ENCODE results near the gene HIVEP2.

HIVEP2 gene

GRCh38 chr6:142820338-142821051 lies 124.5 kb downstream of the HIVEP2 start:
- DNase-seq (ENCODE audit: low spot score) = no peak

GRCh38 chr6:142819603-142820337 lies 125.2 kb downstream of the HIVEP2 start:
- no peak for DNase-seq (ENCODE audit: low spot score)

- DNase-seq (ENCODE audit: low spot score) = no peak
Measured at GRCh38 chr6:142816486-142816885, 128.5 kb downstream of the HIVEP2 start.

- DNase-seq (ENCODE audit: low spot score) = no peak
Measured at GRCh38 chr6:142816031-142816430, 128.9 kb downstream of the HIVEP2 start.

- no peak for DNase-seq (ENCODE audit: low spot score)
Measured at GRCh38 chr6:142811923-142812322, 133.1 kb downstream of the HIVEP2 start.

- no peak for DNase-seq (ENCODE audit: low spot score)
Measured at GRCh38 chr6:142810952-142811514, 133.9 kb downstream of the HIVEP2 start.

- DNase-seq (ENCODE audit: low spot score) = no peak
Measured at GRCh38 chr6:142809947-142810346, 135.0 kb downstream of the HIVEP2 start.

- DNase-seq (ENCODE audit: low spot score) = no peak
Measured at GRCh38 chr6:142808405-142809061, 136.4 kb downstream of the HIVEP2 start.

- no peak for DNase-seq (ENCODE audit: low spot score)
Measured at GRCh38 chr6:142805042-142805441, 139.9 kb downstream of the HIVEP2 start.

GRCh38 chr6:142804490-142804889 lies 140.5 kb downstream of the HIVEP2 start:
- DNase-seq (ENCODE audit: low spot score) = no peak

GRCh38 chr6:142803495-142804058 lies 141.4 kb downstream of the HIVEP2 start:
- no peak for DNase-seq (ENCODE audit: low spot score)

GRCh38 chr6:142803032-142803431 lies 141.9 kb downstream of the HIVEP2 start:
- no peak for DNase-seq (ENCODE audit: low spot score)

GRCh38 chr6:142802124-142802523 lies 142.9 kb downstream of the HIVEP2 start:
- DNase-seq (ENCODE audit: low spot score) = no peak

GRCh38 chr6:142800240-142800639 lies 144.7 kb downstream of the HIVEP2 start:
- DNase-seq (ENCODE audit: low spot score) = no peak

GRCh38 chr6:142799639-142800038 lies 145.3 kb downstream of the HIVEP2 start:
- no peak for DNase-seq (ENCODE audit: low spot score)

- no peak for DNase-seq (ENCODE audit: low spot score)
Measured at GRCh38 chr6:142797159-142797558, 147.8 kb downstream of the HIVEP2 start.

GRCh38 chr6:142796571-142796970 lies 148.4 kb downstream of the HIVEP2 start:
- DNase-seq (ENCODE audit: low spot score) = no peak

GRCh38 chr6:142796024-142796423 lies 149.0 kb downstream of the HIVEP2 start:
- no peak for DNase-seq (ENCODE audit: low spot score)

- DNase-seq (ENCODE audit: low spot score) = no peak
Measured at GRCh38 chr6:142794424-142794823, 150.6 kb downstream of the HIVEP2 start.

- DNase-seq (ENCODE audit: low spot score) = no peak
Measured at GRCh38 chr6:142790257-142790656, 154.7 kb downstream of the HIVEP2 start.

- no peak for DNase-seq (ENCODE audit: low spot score)
Measured at GRCh38 chr6:142787422-142787821, 157.6 kb downstream of the HIVEP2 start.

- DNase-seq (ENCODE audit: low spot score) = no peak
Measured at GRCh38 chr6:142786476-142786875, 158.5 kb downstream of the HIVEP2 start.
